Neuron (in vitro differentiated cells): ENCODE data around the gene MPPE1.
A peak's percentile ranks its signal among the peaks of the same experiment; 100 is the strongest.

Experiments used
- H2AFZ ChIP-seq: one replicate; pipeline ENCODE4 v1.6.1; 2013; ENCODE audit warnings: low read depth, mild to moderate bottlenecking, inconsistent platforms, low read length, moderate library complexity
- H3K27me3 ChIP-seq: one replicate; pipeline ENCODE4 v1.6.1; 2013; ENCODE audit warnings: low read length; ENCODE audit not compliant: insufficient read depth
- H3K36me3 ChIP-seq: one replicate; pipeline ENCODE4 v1.6.1; 2013; ENCODE audit warnings: low read length; ENCODE audit not compliant: insufficient read depth
- H3K4me1 ChIP-seq: one replicate; pipeline ENCODE4 v1.6.1; 2013; ENCODE audit warnings: low read length; ENCODE audit not compliant: insufficient read depth
- H3K4me3 ChIP-seq: 2 replicates; pipeline ENCODE4 v1.5.1; 2013; ENCODE audit warnings: mild to moderate bottlenecking, low read length, moderate library complexity
- H3K9me3 ChIP-seq: one replicate; pipeline ENCODE4 v1.6.1; 2013; ENCODE audit warnings: low read length

MPPE1 gene, protein sequence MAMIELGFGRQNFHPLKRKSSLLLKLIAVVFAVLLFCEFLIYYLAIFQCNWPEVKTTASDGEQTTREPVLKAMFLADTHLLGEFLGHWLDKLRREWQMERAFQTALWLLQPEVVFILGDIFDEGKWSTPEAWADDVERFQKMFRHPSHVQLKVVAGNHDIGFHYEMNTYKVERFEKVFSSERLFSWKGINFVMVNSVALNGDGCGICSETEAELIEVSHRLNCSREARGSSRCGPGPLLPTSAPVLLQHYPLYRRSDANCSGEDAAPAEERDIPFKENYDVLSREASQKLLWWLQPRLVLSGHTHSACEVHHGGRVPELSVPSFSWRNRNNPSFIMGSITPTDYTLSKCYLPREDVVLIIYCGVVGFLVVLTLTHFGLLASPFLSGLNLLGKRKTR

DNA sequence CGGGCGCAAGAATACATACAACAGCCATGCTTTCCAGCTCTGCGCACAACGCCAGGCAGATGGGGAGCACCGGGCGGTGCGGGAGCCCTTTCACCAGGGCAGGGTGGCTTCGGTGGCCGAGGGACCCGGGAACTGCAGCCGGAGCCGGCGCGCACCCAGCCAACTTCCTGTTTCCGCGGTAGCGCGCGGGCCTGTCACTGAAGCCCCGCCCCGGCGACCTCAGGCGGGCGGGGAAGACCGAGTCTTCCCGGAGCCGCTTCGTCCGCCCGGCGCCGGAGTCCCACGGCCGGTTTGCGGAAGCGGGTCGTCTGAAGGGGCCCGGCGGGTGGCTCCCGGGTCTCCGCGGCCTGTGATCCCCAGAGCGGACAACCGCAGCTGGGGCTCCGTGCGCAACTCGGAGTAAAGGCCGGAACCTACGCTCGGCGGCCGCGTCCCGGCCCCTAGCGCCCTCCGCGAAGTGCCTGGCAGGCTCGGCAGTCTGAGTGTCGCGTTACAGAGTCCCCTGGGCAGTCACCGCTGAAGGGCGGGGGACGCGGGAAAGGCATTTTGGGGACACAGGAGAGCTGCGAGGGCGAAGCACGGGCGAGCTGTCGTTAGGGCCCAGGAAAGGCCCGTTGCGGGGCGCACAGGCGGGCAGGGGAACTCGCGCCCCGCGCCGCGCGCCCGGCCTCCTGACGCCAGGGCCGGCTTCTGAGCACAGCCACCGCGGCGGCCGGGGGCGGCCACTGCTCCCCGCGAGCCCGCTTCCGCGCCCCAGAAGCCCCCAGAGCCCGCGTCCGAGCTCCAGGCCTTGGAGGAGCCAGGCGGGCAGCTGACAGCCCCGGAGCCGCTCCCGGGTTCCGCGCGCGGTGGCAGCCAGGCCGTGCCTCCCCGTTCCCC lies at the start of gene MPPE1:
TSS of gene MPPE1 (minus strand) at position 136 of the 879 bp plus-strand sequence. CDS start 11,053 bp downstream, outside the sequence.
- Histone ChIP-seq H3K36me3 (no peaks in the 10 kb centered on the region), H2AFZ (peak within 1 kb of the TSS; percentile 96), H3K4me1 (peaks cover 11% of the 10 kb centered on the region), H3K9me3 (no peaks in the 10 kb centered on the region), H3K27me3 (no peaks in the 10 kb centered on the region), H3K4me3 (peak within 1 kb of the TSS; percentile 77)

DNA sequence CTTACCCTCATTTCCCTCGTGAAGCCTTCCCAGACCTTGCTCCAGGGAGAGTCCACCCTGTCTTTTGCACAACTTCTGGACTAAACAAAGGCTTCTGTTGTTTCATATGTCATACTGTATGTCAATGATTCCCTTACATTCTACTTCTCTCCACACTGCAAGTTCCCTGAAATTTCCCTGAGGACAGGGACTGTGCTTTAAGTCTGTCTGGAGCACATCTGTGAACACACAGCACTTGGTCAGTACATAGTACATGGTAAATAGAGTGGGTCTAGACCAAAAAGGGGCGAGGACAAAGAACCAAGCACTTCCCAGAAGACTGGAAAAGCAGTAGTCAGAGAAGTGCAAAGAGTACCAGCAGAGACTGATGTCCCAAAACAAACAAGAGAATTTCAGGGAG lies 49.5 kb upstream of the MPPE1 start:
- H3K27me3 ChIP-seq: no peaks in the 10 kb centered on the region
- H3K9me3 ChIP-seq: no peaks in the 10 kb centered on the region
- no peaks in the 10 kb centered on the region for H3K36me3 ChIP-seq
- peaks cover 7% of the 10 kb centered on the region for H3K4me1 ChIP-seq
- H3K4me3 ChIP-seq: no peak overlapping the region
- no peak overlapping the region for H2AFZ ChIP-seq

DNA sequence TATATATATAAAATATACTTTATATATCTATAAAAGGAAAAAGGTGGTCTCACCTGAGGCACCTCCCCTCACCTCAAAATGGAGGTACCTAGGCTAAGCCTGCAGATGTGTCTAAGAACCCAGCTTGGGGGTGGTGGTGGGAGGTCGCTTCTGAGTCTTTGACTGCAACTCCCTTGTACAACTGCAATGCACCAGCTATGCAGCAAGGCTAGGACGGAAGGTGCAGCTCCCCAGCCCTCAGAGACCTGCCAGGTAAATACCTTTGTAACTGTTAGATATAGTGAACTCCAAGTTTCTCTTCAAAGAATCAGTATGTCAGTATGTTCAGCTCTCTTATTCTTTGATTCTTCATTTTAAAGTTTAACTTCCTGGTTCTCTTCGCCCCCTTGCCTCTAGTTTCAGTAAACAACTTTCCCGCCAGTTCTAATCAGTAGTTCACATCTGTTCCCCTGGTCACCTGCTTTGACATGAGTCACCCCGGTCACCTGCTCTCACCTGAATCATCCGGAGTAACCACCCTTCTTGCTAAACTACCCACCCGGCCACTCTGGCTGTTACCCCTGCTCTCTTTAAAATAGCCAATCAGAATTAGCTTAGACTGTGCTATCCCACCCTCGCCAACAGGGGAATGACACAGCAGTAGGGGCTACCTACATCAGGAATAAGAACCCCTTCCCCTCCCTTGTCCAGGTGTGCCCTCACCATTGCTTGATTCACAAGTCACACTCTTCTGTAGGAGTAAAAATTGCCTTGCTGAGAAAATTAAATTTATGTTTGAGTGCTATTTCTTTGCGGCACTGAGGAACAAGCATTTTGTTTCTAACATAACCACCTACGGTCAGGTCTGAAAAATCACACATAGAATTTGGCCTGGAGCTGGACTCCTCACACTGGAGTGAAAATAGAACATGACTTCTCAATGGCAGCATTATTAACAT lies 48.5 kb upstream of the MPPE1 start:
- Histone ChIP-seq H3K4me3 (no peak overlapping the region), H3K9me3 (no peaks in the 10 kb centered on the region), H3K27me3 (no peaks in the 10 kb centered on the region), H3K36me3 (no peaks in the 10 kb centered on the region), H2AFZ (no peak overlapping the region), H3K4me1 (peaks cover 4% of the 10 kb centered on the region)

DNA sequence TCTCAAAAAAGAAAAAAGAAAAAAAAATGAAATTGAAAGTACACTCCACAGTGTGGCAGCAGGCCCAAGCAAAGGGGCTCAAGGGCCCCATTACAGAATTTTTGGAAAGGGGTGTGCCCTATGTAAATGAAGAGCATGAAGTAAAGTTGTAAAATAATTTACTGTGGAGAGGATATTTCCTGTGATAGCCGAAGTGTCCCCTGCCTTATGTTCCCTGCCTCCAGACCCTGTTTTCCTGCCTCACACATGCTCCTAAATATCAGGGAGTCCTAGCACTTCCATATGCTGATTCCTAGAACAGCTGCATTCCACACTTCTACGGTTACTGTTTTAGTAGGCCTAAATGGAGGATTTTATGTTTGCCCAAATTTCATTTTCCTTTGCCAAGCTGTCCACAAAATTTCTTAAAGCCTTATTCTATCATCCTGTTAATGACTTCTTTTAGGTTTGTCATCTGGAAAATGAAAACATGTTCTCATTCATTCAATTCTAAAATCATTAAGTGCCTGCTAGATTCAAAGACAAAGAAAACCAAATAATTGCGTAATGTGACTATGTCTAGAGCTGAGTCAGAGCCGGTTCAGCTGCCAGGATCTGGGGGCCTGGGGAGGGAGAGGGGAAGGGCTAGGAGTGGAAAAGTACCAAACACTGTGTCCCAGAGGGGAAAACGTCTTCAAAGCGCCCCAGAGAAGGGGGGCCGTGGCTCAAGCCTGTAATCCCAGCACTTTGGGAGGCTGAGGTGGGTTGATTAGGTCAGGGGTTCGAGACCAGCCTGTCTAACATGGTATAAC lies 47.3 kb upstream of the MPPE1 start:
- H3K9me3 ChIP-seq: no peaks in the 10 kb centered on the region
- H2AFZ ChIP-seq: no peak overlapping the region
- H3K36me3 ChIP-seq: no peaks in the 10 kb centered on the region
- no peaks in the 10 kb centered on the region for H3K27me3 ChIP-seq
- no peak overlapping the region for H3K4me3 ChIP-seq
- H3K4me1 ChIP-seq: no peaks in the 10 kb centered on the region

DNA sequence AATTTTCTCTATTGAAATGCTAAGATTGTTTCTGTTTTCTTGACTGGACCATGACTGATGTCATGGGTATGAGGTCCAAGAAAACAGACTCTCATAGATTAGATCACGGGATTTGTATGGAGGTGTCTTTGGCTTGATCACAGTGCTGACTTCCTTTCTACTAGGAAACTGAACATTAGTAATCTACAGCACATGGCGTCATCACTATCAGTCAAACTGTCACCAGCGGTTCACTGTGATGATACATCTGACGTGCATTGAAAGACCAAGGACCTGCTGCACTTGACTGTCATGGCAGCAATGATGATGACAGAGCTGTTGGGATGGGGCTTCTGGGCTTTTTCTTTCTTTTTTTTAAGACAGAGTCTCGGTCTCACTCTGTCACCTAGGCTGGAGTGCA lies 45.0 kb upstream of the MPPE1 start:
- Histone ChIP-seq H2AFZ (no peak overlapping the region), H3K9me3 (no peaks in the 10 kb centered on the region), H3K36me3 (no peaks in the 10 kb centered on the region), H3K4me1 (no peaks in the 10 kb centered on the region), H3K4me3 (no peak overlapping the region), H3K27me3 (no peaks in the 10 kb centered on the region)

DNA sequence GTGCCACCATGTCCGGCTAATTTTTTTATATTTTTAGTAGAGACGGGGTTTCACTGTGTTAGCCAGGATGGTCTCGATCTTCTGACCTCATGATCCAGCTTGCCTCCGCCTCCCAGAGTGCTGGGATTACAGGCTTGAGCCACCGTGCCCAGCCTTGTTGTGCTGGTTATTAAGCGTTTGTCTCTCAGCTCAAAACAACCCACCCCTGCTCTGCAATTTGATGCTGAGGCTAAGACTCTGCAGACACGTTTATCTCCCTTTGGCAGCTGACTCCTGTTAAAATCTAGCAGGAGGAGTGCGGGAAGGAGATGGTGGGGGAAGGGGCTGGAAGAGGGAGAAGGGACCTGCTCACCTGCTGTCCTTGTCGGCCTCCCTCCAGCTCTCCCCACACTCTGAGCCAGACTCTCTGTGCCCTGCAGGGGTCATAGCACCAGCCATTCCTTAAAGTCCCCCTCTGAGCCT lies 43.3 kb upstream of the MPPE1 start:
- no peaks in the 10 kb centered on the region for H3K27me3 ChIP-seq

DNA sequence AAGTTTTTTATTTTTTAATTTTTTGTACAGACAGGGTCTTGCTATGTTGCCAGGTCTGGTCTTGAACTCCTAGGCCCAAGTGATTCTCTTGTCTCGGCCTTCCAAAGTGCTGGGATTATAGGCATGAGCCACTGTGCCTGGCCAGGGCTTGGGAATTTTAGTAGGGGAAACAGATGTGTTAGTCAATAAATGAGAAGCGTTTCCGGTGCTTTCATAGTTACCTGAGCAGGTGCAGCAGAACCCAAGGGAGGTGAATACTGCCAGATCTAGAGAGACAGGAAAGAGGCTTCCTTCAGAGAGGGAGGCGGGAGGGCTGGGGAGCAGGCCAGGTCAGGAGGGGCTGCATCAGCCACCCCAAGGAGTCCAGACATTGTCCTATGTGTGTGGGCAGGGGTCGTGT lies 42.7 kb upstream of the MPPE1 start:
- H2AFZ ChIP-seq: no peak overlapping the region
- H3K27me3 ChIP-seq: no peaks in the 10 kb centered on the region
- H3K4me3 ChIP-seq: no peak overlapping the region
- no peaks in the 10 kb centered on the region for H3K36me3 ChIP-seq
- H3K4me1 ChIP-seq: peaks cover 8% of the 10 kb centered on the region
- H3K9me3 ChIP-seq: no peaks in the 10 kb centered on the region

More for the DNA sequence above, 43.3 kb upstream of the MPPE1 start:
- Histone ChIP-seq H2AFZ (no peak overlapping the region), H3K4me3 (no peak overlapping the region), H3K9me3 (no peaks in the 10 kb centered on the region), H3K36me3 (no peaks in the 10 kb centered on the region), H3K4me1 (peaks cover 8% of the 10 kb centered on the region)

DNA sequence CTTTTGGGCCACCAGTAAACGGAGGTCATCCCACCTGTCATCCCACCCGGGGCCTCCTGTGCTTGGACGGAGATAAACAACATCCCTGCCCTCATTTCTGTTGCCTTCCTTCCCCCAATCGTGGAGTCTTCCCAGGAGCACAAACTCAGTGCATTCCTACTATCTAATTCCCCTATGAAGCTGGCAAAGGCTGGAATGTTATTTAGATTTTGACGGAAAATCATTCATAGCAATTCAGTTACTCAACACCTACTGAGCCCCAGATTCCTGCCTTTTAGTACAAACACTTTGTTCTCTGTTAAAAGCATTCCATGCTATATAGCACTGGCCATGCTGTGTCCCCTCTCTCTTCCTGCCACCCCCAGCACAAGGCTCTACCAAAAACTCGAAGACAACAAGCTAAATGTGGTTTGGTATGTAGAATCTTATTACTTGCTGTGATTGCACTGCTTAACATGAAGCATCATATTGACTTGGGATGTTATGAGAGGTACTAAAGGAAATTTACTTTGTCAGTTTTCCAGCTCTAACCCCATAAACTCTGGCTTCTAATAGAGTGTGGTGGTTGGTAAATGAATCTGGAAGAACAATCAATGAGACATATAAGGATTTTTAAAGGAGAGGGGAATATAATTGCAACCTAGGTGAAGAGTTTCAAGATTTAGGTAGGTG lies 40.9 kb upstream of the MPPE1 start:
- Histone ChIP-seq H3K27me3 (no peaks in the 10 kb centered on the region), H3K36me3 (no peaks in the 10 kb centered on the region), H2AFZ (no peak overlapping the region), H3K9me3 (no peaks in the 10 kb centered on the region), H3K4me1 (peaks cover 8% of the 10 kb centered on the region), H3K4me3 (no peak overlapping the region)

DNA sequence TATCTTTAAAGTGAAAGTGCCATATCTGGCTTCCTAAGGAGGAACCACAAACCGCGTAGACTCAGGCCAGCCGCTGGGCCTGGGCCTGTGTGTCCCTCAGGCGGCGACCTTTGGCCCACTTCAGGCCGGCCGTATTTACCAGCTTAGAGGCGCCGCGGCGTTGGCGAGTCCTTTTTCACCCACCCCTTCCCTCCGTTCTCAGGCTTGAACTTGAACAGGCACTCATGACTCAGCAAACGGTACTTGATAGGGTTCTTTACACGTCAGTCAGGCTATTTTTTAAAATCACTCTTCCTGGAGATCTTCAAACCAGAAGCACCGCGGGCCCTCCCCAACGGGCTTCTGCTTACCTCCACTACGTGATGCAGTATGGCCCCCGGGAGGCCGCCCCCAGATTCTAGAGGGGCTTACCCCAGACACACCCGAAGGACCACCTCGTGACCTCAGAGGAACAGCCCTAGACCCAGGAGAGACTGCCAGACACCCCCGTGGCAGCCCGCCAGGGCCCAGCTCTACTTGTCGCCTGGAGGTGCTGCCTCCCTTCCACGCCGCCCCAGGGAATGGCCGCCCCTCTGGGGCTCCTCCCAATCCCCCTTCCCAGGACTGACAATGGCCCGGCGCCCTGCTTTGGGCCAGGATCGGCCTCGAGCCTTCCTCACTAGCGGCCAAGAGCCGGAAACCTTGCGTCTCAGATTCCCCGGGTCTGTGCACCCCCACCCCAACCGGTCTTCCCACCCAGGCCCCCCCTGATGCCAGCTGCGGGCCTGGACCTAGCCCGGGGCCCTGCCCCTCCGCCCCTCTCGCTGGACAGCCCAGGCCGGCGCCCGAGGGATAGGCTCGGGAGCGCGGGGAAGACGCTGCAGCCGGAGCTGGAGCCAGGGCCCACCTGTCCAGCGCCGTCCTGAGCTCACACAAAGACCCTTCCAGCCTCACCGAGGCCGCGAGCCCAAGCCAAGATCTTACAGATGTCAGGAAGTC lies 39.4 kb upstream of the MPPE1 start:
- Histone ChIP-seq H3K4me1 (peaks cover 8% of the 10 kb centered on the region), H3K4me3 (peak overlapping the region; percentile 20), H3K9me3 (no peaks in the 10 kb centered on the region), H3K27me3 (no peaks in the 10 kb centered on the region), H2AFZ (no peak overlapping the region), H3K36me3 (no peaks in the 10 kb centered on the region)

DNA sequence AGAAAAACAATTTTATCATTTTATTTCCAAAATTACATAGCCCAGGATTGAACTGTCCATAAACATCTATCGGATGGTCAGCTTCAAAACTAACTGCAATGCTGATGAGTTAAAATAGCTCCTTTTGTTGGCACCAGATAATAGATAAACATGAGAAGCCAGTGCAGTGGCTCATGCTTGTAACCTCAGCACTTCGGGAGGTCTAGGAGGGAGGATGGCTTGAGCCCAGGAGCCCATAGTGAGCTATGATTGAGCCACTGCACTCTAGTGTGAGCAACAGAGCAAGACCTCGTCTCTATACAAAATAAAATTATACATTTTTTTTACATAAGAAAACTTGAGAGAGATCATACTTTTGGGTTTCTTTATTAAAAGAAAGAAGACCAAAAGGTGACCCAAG lies 38.6 kb upstream of the MPPE1 start:
- Histone ChIP-seq H3K4me3 (peak overlapping the region; percentile 20), H3K4me1 (peaks cover 8% of the 10 kb centered on the region), H2AFZ (no peak overlapping the region), H3K9me3 (no peaks in the 10 kb centered on the region), H3K36me3 (no peaks in the 10 kb centered on the region), H3K27me3 (no peaks in the 10 kb centered on the region)
